Pancreas (tissue), 10 donors: ENCODE measurements around the gene SMURF2. TPM values are rescaled to one million over a fixed set of nuclear protein-coding genes. Genes with fewer than 3 reads are reported as not detected.

ENCODE experiments used
- ATAC-seq, 4 donors: fragments of 200-7000 bp; cut with Tn5 transposase; one replicate each; pipeline versions ENCODE4 v1.8.0 to v1.9.1; 2020; ENCODE audit warnings: mild to moderate bottlenecking in 4 of 4, moderate library complexity in 4 of 4
- DNase-seq, 6 donors: peaks; one replicate each; pipeline ENCODE4 v3.0.0-alpha.2; 2020
- FAIRE-seq: peaks from 2 replicates; lab custom pipeline; 2012; peaks lifted over from hg19 to GRCh38; lab: Jason Lieb, UNC
- H3K27ac ChIP-seq, 4 donors: fragments of 200-600 bp; sonication (generic); 1 replicate in 3 of 4; 2 replicates in 1 of 4; pipeline versions ENCODE4 v1.5.0 to v1.8.0; 2020
- H3K27me3 ChIP-seq, 4 donors: fragments of 200-600 bp; one replicate each; pipeline ENCODE4 v1.8.0; 2021
- H3K36me3 ChIP-seq, 3 donors: fragments of 200-600 bp; sonication (generic) in 1 of 3; one replicate each; pipeline versions ENCODE4 v1.5.0 to v1.8.0; 2020 to 2021
- H3K4me1 ChIP-seq, 3 donors: fragments of 200-600 bp; one replicate each; pipeline ENCODE4 v1.8.0; 2021
- H3K4me3 ChIP-seq, 4 donors: fragments of 200-600 bp; sonication (generic) in 2 of 4; one replicate each; pipeline versions ENCODE4 v1.5.0 to v1.8.0; 2020 to 2021
- H3K9me3 ChIP-seq, 4 donors: fragments of 200-600 bp; one replicate each; pipeline ENCODE4 v1.8.0; 2021
- CTCF ChIP-seq, 4 donors: fragments of 200-600 bp; sonication (generic) in 3 of 4; IDR thresholded peaks; one replicate each; pipeline versions ENCODE4 v1.5.0 to v1.8.0; 2021; ENCODE audit warnings: antibody characterized with exemption in 4 of 4
- WGBS, 2 donors: extraction: QIAGEN DNeasy Blood & Tissue Kit; methylation state at CpG; one replicate each; pipeline ENCODE4 v1.1.7; 2013; 5-methylcytosine and 5-hydroxymethylcytosine counted together
- intact Hi-C, 3 donors: fragments of 100-400 bp; cut with DNase I; formaldehyde crosslinking; loops; one replicate each; pipeline versions ENCODE4 v1.11.1 to v1.14.2; 2022
- polyA plus RNA-seq, 2 donors: library from polyadenylated mRNA; stranded (reverse); fragments of 200-250 nt; gene quantifications; one replicate each; pipeline ENCODE4 v1.2.3, GENCODE V29; 2013
- total RNA-seq, 6 donors: library from RNA; stranded (reverse); fragmentation: NEBNext Ultra II Directional in 4 of 6; extraction: Animal tissue kit (Norgen Biotek cat#: 25700) in 4 of 6; gene quantifications; one replicate each; pipeline versions ENCODE4 v1.2.1 to v1.2.4, GENCODE V29; 2021 to 2023
- donor health status: healthy with polysubstance abuse.
- donor health status: DM: no; HTN: no; CAD: no; lungs with moderate emphysema.
- donor health status: DM: no; HTN: no; CAD: no.
- donor health status: control.
- donor health status: control.
- donor health status: Bipolar disorder and iron deficiency.
- donor health status: DM: yes; HTN: yes; CAD: no.
- donor health status: DM: no; HTN: no; CAD: no.
- donor health status: DM: no; HTN: no; CAD: no.
- donor health status: DM: yes; HTN: yes; CAD: no.

The SMURF2 gene
- total and polyA plus RNA-seq, 8 donors: 3.0 to 17.1 (median 8.0) TPM

DNA sequence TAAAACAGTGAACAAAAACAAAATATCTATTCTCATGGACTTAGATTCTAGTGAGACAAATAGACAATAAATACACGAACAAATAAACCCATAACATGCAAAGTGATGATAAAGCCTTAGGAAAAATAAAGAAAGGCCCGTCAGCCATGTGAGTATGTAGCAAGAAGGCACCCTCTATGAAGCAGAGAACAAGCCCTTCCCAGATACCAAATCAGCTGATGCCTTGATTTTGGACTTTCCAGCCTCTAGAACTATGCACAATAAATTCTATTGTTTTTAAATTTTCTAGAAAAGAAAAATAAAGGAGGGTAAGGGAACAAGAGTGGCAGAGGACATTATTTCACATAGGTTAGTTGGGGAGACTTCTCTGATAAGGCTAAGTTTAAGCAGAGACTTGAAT, 40.7 kb upstream of the SMURF2 start:
- no peak for ATAC-seq
- Histone ChIP-seq H3K27ac (no peak overlapping the region), H3K9me3 (no peaks in the 10 kb centered on the region), H3K4me1 (peaks cover 0 to 4% (median 0%) of the 10 kb centered on the region in 3 donors), H3K4me3 (no peak overlapping the region), H3K36me3 (no peaks in the 10 kb centered on the region), H3K27me3 (no peaks in the 10 kb centered on the region)
- DNase-seq: no peak
- no peak for FAIRE-seq
- intact Hi-C loops: no loop called here
- no peak for TF ChIP-seq CTCF (IDR thresholded peaks at IDR 0.05)
- WGBS, 2 donors: 76 to 85% methylated on average over 2 of the region's 2 CpGs

- ATAC-seq (no peak), DNase-seq (no peak), FAIRE-seq (no peak)
- no peak for TF ChIP-seq CTCF (IDR thresholded peaks at IDR 0.05)
- Histone ChIP-seq H3K4me3 (no peak overlapping the region), H3K4me1 (peaks cover 0 to 13% (median 0%) of the 10 kb centered on the region in 3 donors), H3K36me3 (no peaks in the 10 kb centered on the region), H3K27ac (no peak overlapping the region), H3K27me3 (no peaks in the 10 kb centered on the region), H3K9me3 (no peaks in the 10 kb centered on the region)
- intact Hi-C loops: no loop called here
- 82 to 91% methylated on average over 2 of the region's 2 CpGs for WGBS, 2 donors
Measured at GRCh38 chr17:64698725-64699124, 36.6 kb upstream of the SMURF2 start.

GRCh38 chr17:64694207-64694606, 32.1 kb upstream of the SMURF2 start:
- no peak for TF ChIP-seq CTCF (IDR thresholded peaks at IDR 0.05)
- DNase-seq: peak in 5 of 6 donors; percentile 72 to 92 (median 83)
- intact Hi-C loops: no loop called here
- Histone ChIP-seq H3K9me3 (no peaks in the 10 kb centered on the region), H3K4me3 (no peak overlapping the region), H3K36me3 (no peaks in the 10 kb centered on the region), H3K4me1 (peaks cover 0 to 13% (median 0%) of the 10 kb centered on the region in 3 donors), H3K27ac (peak overlapping the region in 2 of 4 donors; percentile 41 to 50), H3K27me3 (no peaks in the 10 kb centered on the region)
- no peak for FAIRE-seq
- 24 to 41% methylated on average over 5 of the region's 5 CpGs for WGBS, 2 donors
- ATAC-seq: peak; percentile 99

DNA sequence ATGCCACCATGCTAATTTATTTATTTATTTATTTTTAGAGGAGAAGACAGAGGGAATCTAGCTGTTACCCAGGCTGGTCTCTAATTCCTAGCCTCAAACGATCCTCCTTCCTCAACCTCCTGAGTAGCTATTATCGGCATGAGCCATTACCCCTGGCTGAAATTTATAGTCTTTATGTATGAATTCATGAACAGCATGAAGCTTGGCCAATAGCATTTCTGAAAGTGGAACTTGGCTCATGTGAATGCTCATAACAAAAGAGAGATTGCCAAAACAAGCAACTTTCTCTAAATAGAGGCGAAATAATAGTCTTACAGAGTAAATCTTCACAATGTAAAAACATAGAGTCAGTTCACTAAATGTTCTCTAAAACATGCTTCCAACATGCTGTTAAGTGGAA, 30.1 kb upstream of the SMURF2 start:
- DNase-seq (no peak), ATAC-seq (no peak), FAIRE-seq (no peak)
- peaks cover 0 to 13% (median 0%) of the 10 kb centered on the region in 3 donors for H3K4me1 ChIP-seq
- intact Hi-C loops: no loop called here
- no peaks in the 10 kb centered on the region for H3K27me3 ChIP-seq
- no peaks in the 10 kb centered on the region for H3K9me3 ChIP-seq
- no peaks in the 10 kb centered on the region for H3K36me3 ChIP-seq
- no peak overlapping the region for H3K27ac ChIP-seq
- 88 to 92% methylated on average over 3 of the region's 3 CpGs for WGBS, 2 donors
- TF ChIP-seq CTCF (IDR thresholded peaks at IDR 0.05): no peak
- no peak overlapping the region for H3K4me3 ChIP-seq

- no peak for FAIRE-seq
- intact Hi-C loops: no loop called here
- H3K36me3 ChIP-seq: no peaks in the 10 kb centered on the region
- no peak overlapping the region for H3K4me3 ChIP-seq
- 95 to 98% methylated on average over 4 of the region's 4 CpGs for WGBS, 2 donors
- H3K4me1 ChIP-seq: peaks cover 0 to 3% (median 0%) of the 10 kb centered on the region in 3 donors
- TF ChIP-seq CTCF (IDR thresholded peaks at IDR 0.05): no peak
- H3K27me3 ChIP-seq: no peaks in the 10 kb centered on the region
- no peak overlapping the region for H3K27ac ChIP-seq
- no peaks in the 10 kb centered on the region for H3K9me3 ChIP-seq
- peak in 3 of 6 donors; percentile 47 to 61 (median 47) for DNase-seq
- no peak for ATAC-seq
Measured at GRCh38 chr17:64689106-64689505, 27.0 kb upstream of the SMURF2 start.
